Fibroblast of the aortic adventitia (primary cell): ENCODE measurements around the gene MT4. TPM values are rescaled to one million over a fixed set of nuclear protein-coding genes. Genes with fewer than 3 reads are reported as not detected.

Source experiments
- DNase-seq: peaks from one replicate; pipeline ENCODE4 v3.0.0-alpha.2; 2010; ENCODE audit warnings: low read depth
- H3K4me3 ChIP-seq: 2 replicates; pipeline ENCODE4 v1.5.1; 2011; ENCODE audit warnings: low read depth, mild to moderate bottlenecking, control low read depth, low read length, moderate library complexity
- CTCF ChIP-seq: IDR thresholded peaks from 2 replicates; pipeline ENCODE4 v1.5.1; 2011; ENCODE audit warnings: mild to moderate bottlenecking, low read length, control low read depth, inconsistent platforms; ENCODE audit not compliant: insufficient read depth
- total RNA-seq: library from RNA; depleted of rRNA; stranded (reverse); fragments of >200 nt; gene quantifications from 2 replicates; pipeline ENCODE4 v1.2.3, GENCODE V29; 2012; ENCODE audit warnings: low replicate concordance

The MT4 gene
- not detected in 2 replicates for total RNA-seq

DNA sequence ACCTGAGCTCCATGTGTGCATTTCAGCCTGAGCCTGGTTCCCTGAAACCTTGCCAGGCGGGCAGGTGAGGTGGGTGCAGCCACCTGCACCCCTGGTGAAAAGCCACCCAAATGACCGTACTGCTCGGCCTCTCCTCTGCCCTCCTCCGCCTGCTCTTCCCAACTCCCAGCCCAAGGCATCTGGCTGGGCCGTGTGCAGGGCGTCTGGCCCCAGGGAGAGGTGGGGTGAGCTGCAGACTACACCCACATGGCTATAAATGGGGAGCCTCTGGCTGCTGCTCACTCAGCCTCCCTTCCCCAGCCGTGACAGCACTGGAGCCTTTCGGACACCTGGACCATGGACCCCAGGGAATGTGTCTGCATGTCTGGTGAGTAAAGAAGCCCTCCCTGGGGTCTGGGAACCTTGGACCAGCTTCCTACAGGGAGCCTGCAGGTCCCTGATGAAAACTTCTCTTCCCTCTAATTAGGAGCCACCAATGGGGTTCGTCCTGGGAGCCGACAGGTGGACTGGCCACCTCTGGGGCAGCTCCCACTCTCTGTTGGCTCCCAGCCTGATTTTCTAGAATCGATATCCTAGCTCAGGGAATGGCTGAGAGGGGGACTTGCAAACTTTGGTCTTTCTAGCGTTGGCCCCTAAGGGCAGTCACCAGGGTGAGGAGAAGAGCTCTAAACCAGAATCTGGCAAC is at the start of gene MT4:
Gene MT4 (plus strand): TSS at position 281 of the 685 bp plus-strand sequence. CDS start 56 bp downstream, at position 337.
- no peak within 1 kb of the TSS for H3K4me3 ChIP-seq
- TF ChIP-seq CTCF, result no peak
- no peak for DNase-seq

- no peak for TF ChIP-seq CTCF
- H3K4me3 ChIP-seq, result no peak overlapping the region
- no peak for DNase-seq
Measured at GRCh38 chr16:56515665-56516064, 49.2 kb upstream of the MT4 start.

GRCh38 chr16:56517206-56517605 is 47.7 kb upstream of the MT4 start:
- TF ChIP-seq CTCF, result no peak
- no peak for DNase-seq
- no peak overlapping the region for H3K4me3 ChIP-seq

GRCh38 chr16:56518425-56518824 is 46.4 kb upstream of the MT4 start:
- no peak for TF ChIP-seq CTCF
- no peak overlapping the region for H3K4me3 ChIP-seq
- no peak for DNase-seq

DNA sequence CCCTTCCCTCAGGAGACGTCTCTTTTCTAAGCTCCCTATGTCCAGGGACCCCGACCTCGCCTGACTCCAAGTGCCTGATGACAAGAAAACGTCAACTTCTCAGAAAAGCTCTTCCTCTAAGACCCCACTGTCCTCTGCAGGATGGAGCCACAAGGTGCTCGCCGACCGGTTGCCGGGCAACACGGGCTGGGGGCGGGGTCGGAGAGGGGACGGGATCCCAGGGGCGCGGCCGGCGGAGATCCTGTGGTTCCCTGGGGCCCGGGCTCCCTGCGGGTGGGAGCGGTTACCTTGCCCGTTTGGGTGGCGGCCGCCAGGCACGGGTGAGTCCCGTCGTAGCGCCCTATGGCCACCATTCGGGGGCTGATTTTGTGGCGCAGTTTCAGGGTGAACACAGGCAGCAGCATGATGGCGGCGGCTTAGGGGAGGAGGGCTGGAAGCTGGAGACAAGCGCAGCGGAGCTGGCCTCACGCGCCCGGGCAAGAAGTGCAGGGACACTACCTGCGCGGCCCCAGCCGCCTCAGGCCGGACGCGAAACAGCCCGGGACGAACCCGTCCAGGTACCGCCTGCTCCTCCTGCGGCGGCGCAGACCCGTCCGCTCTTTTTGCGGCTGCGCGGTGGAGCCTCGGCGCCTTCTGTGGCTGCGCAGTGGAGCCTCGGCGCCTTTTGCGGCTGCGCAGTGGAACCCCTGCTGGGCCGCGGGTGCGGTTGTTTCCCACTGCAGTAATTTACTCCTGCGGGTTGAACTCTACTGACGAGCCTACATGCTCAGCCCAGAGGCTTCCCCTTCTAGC is 45.2 kb upstream of the MT4 start, which contains the start of gene BBS2:
Gene BBS2 (minus strand): TSS at position 566 of the 792 bp plus-strand sequence. CDS start 162 bp downstream, at position 404.
- DNase-seq, result peak; percentile 80
- H3K4me3 ChIP-seq, result peak within 1 kb of the TSS; percentile 93
- no peak for TF ChIP-seq CTCF

DNA sequence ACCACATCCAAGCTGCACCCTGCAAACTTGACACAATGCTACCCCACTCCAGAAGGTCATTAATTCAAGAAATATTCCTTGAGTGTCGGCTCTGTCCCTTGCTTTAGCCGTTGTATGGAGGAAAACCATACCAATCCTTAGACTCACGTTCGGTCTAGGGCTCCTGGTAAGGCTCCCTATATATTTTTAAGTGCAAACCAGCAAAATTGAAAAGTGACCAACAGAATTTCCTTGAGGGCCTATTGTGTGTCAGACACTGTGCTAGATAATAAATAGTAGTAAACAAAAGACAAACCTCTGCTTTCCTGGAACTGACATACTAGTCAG is 44.7 kb upstream of the MT4 start:
- no peak for DNase-seq
- TF ChIP-seq CTCF, result no peak
- H3K4me3 ChIP-seq, result peak overlapping the region; percentile 93
